ENCODE data around the gene GABBR2.
"Not testable (repeated sequence)": the region's sequence is repeated elsewhere in the genome, so short reads cannot be mapped to it uniquely, and the experiment has no call there.

GABBR2 gene

DNA sequence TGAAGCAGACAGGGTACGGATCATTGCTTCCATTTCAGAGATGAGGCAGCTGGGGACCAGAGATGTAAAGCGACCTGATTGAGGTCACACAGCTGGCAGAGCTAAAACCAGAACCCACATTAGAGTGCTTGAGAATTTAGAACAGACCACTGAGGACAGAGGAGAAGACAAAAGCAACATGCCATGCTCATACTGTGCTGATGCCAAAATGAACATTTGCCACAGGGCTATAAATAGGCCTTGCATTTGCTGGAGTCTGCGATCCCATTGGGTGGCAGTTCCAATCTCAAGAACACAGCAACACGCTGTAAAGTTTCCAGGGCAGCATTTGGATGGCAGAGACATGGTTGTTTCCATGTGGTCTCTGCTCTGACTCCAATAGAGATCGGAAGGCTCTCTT lies 230.9 kb downstream of the GABBR2 start:
- DNase-seq (ENCODE audit: low read depth), result no peak

DNA sequence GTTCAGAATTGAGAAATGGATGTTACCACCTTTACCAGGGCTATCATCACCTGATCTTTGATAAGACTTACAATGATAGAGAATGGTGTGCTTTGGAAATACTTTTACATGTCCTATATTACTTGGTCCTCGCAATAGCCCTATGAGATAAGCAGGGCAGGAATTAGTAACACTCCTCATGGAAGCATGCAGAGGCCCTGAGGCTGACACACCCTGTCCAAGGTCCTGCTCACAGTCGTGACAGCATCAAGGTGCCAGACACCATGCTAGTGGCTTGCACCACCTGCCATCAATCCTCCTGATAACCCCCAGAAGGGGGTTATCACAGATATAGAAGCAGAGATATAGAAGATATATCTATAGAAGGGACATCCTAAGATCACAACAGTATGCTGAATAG lies 236.5 kb downstream of the GABBR2 start:
- DNase-seq (ENCODE audit: low read depth), result no peak

DNA sequence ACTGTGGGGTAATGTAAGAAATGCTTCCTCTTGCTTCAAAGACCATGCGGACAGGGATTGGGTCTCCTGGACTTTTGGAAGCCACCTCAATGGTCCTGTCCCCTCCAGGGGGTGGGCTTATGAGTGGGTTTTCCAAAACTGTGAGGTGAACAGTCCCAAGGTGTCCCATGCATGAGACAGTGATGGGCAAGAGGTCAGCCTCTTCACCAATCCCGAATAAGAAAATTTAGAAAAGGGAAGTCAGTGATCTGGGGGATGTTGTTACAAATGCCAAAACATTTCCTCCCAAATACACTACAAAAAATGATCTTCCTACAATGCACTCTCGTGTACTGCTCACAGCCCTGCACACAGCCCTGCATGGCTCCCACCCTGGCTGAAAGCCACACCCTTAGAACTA lies 237.6 kb downstream of the GABBR2 start:
- no peak for DNase-seq (ENCODE audit: low read depth)

DNA sequence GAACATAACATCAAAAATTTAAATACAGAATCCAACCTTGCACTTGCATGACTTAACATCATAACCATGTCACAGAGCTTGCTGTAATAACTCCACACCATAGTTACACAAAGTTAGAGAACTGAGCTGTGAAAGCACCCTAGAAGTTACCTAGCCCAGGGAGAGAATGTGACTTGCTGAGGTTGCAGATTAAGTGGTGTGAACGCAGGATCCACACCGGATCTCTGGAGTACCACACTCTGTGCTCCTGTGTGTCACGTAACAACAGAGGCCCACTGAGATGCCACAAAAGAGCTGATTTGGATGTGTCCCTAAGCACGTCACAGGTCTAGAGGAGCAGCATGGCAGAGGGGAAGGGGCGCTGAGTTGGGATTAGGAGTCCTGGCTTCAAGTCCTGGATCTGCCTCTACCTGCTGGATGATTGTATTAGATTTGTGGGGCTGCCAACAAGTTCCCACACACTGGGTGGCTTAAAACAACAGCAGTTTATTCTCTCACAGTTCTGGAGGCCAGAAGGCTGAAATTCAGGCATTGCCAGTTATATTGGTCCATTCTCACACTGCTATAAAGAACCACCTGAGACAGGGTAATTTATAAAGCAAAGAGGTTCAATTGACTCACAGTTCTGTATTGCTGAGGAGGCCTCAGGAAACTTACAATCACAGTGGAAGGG lies 240.0 kb downstream of the GABBR2 start:
- DNase-seq (ENCODE audit: low read depth), result no peak

DNA sequence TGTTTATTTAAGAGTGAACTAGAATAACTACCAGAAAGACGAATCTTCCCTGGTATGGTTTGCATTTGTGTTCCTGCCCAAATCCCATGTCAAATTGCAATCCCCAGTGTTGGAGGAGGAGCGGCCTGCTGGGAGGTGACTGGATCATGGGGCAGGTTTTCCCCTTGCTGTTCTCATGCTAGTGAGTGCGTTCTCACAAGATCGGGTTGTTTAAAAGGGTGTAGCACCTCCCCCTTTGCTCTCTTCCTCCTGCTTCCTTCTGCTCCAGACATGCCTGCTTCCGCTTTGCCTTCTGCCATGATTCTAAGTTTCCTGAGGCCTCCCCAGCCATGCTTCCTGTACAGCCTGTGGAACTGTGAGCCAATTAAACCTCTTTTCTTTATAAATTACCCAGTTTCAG lies 242.9 kb downstream of the GABBR2 start:
- DNase-seq (ENCODE audit: low read depth), result no peak

DNA sequence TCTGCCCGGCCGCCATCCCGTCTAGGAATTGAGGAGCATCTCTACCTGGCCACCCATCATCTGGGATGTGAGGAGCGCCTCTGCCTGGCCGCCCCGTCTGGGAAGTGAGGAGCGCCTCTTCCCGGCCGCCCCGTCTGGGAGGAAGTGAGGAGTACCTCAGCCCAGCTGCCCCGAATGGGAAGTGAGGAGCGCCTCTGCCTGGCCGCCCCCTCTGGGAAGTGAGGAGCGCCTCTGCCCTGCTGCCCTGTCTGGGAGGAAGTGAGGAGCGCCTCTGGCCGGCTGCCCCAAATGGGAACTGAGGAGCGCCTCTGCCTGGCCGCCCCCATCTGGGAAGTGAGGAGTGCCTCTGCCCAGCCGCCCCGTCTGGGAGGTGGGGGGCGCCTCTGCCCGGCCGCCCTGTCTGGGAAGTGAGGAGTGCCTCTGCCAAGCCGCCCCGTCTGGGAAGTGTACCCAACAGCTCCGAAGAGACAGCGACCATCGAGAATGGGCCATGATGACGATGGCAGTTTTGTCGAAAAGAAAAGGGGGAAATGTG lies 244.5 kb downstream of the GABBR2 start:
- DNase-seq (ENCODE audit: low read depth), result not testable (repeated sequence)

DNA sequence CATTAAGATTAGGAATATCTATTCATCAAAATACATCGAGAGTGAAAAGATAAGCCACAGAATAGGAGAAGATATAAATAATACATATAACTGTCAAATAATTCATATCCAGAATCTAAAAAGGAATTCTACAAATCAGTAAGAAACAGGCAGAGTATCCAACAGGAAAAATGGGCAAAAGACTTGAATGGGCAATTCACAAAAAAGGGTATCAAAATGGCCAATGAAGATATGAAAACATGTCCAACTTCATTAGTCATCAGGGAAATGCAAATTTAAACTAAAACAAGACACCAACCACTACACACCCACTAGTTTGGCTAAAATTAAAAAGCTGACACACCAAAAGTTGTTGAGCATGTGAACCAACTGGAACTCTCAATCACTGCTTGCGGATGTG lies 246.4 kb downstream of the GABBR2 start:
- no peak for DNase-seq (ENCODE audit: low read depth)

DNA sequence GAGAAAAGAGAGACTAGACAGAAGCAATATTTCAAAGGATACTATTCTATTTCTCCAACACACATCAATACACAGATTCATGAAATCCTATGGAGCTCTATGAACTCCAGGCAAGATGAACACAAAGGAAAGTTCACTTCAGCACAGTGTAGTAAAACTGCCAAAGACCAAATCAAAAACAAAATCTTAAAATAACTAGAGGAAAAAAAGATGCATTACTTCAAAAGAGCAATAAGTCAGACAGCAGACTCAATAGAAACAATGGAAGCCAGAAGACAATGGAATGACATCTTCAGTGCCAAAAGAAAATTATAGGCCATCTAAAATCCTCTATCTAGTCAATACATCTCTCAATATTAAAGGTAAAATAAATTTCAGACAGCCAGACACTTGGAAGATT lies 248.0 kb downstream of the GABBR2 start:
- DNase-seq (ENCODE audit: low read depth), result no peak

DNA sequence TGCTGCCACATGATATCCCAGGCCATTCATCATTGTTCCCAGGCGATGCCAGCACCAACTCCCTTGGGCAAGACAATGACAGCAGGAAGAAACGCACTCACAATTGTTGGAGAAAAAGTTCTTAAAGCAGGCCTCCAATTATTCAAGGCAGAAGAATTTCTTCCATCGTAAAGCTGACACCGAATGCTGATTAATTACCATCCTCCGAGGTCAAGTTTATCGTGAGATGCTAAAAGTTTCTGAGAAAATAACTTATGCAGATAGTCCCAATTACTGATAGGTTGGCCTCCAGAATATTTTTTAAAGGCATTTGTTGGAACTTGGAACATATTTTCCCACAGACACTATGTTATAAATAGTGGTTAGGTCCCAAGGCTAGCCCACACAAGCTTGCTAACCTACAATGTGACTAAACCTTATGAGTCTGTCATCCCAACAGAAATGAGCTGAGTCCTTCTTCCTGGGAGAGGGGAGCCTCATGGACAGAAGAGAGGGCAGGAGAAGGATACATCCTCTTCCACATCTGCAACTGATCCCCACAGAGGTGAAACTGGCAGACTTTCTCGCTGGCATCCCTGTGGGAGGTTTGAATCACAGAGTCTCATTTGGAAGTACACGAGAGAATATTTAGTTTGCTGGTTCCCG lies 250.9 kb downstream of the GABBR2 start:
- DNase-seq (ENCODE audit: low read depth), result no peak

DNA sequence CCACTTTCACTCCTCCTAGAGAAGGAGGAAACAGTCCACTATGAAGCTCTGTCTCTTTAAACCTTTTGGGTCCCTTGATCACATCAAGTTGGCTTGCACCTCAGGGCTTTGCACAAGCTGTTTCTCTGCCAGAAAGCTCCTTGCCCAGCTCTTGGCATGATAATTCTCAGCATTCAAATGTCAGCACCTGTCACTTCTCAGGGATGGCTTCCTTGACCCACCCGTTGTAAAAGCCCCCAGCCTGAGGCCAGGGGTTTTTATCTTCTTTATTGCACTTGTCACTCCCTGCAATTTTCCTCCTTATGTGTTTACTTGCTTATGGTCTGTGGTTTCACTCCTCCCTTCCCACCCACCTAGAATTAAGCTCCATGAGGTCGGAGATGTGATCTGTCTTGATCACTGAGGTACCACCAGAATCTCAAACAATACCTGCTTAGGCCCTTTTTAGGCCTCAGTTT lies 252.6 kb downstream of the GABBR2 start:
- no peak for DNase-seq (ENCODE audit: low read depth)

DNA sequence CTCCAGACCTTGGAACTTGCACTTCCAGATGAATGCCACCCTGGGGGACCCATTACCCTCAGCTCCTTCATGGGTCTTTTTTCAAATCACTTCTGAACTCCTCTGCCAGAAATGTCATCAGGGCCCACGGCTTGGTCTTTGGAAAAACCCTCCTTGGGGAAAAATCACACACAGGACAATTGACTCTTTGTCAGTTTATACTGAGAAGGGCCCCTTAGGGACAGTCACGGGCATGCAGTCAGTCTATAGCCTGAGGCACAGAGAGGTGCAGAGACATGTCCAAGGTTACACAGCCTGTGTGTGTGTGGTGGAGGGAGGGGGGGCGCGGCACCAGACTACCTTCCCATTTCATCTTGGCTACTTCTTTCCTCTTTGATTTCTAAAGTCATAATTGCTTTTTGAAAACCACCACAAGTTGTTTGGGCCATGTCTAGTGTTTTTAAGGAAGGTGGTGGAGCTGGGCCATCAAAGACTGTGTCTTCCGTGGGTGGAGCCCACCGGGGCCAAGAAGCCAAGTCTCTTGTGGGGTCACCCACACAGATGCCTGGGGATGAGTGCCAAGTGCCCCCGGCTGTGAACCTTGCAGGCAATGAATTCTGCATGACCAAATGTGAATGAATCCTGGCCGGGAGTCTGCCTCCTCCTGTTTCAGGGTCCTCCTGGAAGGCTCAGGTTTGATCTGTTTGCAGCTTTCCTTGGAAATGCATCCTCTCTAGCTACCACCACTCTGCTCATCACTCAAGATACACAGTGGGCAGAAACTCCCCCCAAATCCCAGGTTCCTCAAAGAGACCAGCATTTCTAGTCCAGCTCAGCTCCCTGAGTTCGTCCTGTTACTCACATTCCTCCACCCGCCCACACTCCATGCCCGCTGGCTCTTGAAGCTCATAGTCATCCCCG lies 253.2 kb downstream of the GABBR2 start:
- no peak for DNase-seq (ENCODE audit: low read depth)

DNA sequence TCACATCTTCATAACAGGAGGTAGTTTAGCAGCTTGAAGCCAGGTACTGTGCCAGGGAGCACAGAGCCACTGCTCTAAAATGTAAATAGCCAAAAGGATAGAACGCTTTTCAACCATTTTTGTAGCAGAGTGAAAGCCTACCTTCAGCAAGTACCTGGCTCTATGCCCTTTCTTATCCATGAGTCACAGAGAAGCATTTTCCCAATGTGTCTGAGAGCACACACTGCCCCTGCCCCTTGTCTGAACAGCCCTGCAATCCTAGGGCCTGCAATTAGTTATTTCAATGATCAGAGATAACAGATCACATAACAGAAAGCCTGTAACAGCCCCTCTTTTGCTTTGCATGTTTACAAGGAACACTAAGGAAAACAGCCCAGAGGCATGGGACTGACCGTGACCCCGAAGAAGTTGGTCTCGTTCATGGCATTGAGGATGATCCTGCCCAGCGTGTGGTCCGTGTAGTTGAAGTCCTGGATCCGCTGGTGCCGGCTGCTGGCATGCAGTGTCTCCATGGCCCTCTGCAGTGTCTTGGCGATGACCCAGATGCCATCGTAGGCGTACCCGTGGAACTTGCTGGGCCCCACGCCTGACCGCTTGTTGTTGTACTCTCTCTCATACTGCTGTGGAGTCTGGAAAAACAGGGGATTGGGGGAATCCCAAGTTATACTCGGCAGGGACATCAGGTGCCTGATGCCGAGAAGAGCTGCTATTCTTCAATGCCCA lies 255.0 kb downstream of the GABBR2 start:
- no peak for DNase-seq (ENCODE audit: low read depth)

DNA sequence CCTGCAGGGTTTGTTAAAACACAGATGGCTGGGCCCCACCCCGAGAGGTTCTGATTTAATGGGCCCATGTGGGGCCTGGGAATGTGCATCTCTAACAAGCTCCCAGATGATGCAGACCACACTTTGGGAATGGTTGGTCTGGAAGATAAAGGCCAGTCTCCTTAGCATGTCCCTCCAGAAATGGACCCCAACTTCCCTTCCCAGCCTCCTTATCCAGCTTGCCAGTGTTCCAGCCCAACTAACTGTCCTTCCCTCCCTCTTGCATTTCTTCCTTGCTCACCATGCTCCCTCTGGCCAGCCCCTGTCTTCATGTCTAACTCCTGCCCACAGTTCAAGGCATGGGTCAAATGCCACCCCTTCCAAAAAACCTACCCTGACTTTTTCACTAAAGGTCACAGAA lies 257.2 kb downstream of the GABBR2 start:
- DNase-seq (ENCODE audit: low read depth), result no peak

DNA sequence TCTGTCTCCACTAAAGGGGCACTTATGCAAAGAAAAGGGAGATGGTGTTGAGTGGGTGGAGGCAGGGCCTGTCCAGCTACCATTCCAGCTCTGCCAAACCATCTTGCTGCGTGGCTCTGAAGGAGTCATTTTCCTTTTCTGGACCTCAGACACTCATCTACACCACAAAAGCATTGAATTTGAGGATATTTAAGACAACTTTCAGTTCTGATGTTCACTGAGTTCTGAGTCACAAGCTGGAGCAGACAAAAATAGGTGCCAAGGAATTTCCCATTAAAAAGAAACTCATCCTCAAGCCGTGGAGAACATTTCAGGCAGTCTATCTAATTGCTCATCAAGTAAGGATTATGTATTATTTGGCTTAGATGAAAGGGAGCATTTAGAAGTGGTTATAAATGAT lies 258.2 kb downstream of the GABBR2 start:
- no peak for DNase-seq (ENCODE audit: low read depth)

DNA sequence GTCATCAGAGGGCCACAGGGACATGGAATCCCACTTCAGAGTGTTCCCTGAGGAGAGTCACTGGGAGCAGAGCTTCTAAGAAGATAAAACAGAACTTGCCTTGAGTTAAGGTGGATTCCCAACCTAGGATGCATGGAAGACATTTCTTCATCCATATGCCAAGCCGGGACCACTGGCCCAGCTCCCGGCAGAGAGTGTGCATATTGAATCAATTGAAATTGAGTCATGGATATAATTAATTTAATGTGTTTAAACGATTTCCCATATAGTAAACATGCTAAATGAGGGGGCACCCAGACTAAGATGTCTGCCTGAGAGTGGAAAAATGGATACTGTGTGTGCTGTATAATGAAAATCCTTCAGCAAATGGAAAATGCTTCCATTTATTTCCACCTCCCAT lies 258.9 kb downstream of the GABBR2 start:
- DNase-seq (ENCODE audit: low read depth), result no peak

DNA sequence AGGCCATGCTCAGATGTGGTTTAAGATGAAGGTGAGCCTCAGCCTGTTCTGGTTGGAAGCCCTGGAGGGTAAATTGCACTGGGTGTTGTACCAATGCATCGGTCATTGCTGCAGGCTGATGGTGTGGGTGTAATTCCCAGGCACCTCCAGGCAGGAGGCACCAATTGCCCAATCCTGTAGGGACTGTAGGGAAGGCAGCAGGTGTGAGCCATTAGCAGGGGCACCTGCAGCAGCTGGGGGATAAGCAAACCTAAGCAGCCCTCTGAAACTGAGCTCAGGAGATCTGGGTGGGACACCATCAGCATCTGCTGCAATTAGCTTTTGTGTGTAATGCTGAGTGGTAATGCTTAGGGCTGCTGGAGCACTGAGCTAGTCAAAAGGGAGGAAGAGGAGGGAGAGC lies 263.2 kb downstream of the GABBR2 start:
- DNase-seq (ENCODE audit: low read depth), result no peak

DNA sequence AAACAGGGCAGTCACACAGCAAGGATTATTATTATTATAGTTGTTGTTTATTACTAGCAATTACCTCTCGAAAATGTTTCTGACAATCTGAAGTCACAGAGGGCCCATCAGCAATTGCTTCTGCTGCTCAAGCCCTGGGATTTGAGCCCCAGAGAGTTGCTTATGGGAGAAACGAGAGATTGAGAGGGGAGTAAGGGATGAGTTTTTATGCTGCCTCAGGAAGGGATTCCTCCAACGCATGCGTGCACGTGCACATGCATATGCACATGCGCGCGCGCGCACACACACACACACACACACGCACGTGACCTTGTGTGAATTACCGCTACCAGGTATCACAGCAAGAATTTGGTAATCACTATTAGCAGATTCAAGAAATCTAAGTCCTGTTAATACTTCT lies 264.1 kb downstream of the GABBR2 start:
- no peak for DNase-seq (ENCODE audit: low read depth)

DNA sequence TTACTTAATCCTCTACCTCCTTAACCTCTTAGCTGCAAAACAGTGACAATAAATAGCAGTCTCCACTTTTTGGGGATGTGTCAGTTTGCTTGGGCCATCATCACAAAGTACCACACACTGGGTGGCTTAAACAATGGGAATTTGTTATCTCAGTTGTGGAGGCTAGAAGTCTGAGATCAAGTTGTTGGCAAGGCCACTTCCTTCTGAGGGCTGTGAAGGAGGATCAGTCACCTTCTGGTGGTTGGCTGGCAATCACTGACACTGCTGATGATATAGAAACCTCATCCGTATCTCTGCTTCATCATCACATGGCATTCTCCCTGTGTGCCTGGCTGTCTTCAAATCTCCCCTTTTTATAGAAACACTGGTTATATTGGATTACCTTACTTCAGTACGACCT lies 266.2 kb downstream of the GABBR2 start:
- DNase-seq (ENCODE audit: low read depth), result no peak

DNA sequence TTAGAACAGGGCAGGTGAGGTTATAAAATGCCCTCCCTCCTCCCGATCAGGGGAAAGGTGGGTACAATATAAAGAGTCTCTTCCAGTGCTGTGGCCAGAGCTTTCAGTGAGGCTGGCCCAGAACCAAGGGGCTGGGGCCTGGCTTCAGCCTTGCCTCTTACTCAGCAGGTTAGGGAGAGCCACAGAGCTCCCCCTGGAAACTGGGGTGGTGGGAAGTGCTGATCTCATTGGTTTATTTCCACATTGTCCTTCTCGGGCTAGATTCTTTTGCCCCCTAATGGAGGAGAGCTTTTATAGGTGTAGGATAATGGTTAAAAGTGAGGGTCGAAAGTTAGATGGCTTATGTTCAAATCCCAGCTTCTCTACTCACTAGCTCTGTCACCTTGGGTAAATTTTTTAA lies 266.6 kb downstream of the GABBR2 start:
- no peak for DNase-seq (ENCODE audit: low read depth)

DNA sequence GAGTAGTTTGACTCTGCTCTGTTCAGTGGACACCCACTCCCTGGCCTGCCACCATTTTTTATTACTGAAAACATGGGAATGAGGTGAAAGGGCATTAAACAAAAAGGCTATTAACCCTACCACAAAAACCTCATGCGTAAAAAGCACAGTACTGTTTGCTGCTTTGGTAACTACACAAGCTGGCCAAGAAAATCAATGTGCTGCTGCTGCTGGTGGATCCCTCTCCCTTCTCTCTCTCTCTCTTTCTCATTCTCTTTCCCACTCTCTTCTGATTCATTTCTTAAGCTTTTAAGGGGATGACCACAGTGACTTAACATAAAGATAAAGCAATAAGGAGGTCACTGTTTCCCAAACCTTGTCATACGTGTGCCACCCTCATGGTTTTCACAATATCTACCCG lies 270.1 kb downstream of the GABBR2 start:
- no peak for DNase-seq (ENCODE audit: low read depth)

DNA sequence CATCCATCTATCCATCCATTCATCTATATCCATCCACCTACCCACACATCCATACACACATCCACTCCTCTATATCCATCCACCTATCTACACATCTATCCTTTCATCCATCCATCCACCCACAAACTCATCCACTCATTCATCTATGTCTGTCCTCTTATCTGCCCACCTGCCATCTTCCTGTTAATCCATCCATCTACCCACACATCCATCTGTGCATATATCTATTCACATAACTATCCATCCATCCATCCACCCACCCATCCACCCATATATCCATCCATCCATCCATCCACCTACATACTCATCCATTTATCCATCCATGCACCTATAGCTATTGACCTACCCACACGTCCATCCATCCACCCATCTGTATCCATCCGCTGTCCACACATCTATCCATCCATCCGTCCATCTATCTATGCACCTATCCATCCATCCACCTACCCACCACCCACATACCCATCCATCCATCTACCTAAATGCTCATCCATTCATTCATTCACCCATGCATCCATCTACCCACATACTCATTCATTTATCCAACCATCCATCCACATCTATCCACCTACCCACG lies 271.2 kb downstream of the GABBR2 start:
- DNase-seq (ENCODE audit: low read depth), result no peak

DNA sequence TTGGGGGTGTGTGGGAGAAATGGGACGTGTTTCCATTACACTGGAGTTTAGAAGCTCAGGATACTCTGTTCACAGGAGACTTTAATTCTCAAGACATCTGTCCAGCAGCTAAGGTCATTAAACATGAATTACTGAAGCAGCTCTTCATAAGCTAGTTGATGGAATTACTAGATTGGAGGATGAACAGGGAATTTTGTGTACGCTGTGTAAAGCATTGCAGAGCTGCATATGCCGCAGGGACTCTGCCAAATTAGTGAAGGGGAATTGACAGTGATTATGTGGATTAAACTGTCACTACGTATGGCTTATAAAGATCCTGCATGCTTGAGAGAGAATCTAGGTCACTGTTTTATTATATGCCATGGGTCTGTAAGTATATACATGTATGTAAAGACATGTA lies 275.8 kb downstream of the GABBR2 start:
- no peak for DNase-seq (ENCODE audit: low read depth)

All from activated T-cell treated with anti-CD3 and anti-CD28 coated beads for 48 hours (primary cell).